Measurements from ENCODE around the gene DLGAP1. TPM values are rescaled to one million over a fixed set of nuclear protein-coding genes. Genes with fewer than 3 reads are reported as not detected.

The DLGAP1 gene
- total and polyA plus RNA-seq, 2 of the 13 experiments (the other 11 are each of a cell fraction or from before 2014, with no cell fraction given): 0.01 TPM; not detected in 1

DNA sequence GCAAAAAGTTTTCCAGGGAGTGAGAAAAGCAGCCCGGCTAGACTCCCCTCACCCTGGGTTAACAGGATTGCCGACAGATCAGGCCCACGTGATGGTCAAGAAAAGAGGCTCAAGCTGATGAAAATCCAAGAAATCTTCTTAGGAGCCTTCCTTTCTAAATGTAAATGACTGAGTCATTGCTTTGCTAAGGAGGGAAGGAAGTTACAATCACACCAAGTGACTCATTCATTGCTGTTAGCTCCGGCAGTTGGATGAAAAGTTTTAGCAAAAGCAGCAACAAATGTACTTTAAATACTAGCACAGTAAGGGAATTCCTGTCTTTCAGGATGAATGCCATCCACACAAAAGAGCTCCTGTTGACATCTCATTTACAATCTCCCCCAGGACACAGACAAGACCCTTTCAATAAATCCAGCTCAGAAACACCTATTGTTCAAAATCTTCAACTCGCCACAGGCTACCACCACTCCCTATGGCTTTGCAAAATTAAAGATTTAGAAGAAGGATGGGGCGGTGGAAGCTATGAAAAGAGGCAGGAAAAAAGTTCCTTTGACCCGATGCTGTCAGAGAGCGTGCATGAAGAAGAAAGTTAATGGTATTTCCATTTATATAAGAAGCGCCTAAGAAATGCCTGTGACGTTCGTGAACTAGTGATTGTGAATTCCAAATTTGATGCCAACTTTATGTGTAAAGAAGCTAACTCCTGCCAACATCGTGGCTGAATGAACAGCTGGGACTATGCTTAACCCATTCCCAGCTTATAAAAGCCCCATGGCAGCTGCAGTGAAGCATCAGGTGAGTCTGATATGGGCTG, 851.5 kb downstream of the DLGAP1 start (continued):
- TF ChIP-seq BRD4 (CRISPR knock-in tag; IDR thresholded peaks at IDR 0.05) (no peak), SAP130 (CRISPR knock-in tag; IDR thresholded peaks at IDR 0.05; ENCODE audit: low read depth) (peak; percentile 35; the same call in 1 of the 2 replicates), TIGD3 (CRISPR knock-in tag; IDR thresholded peaks at IDR 0.05; ENCODE audit: borderline replicate concordance) (no peak), MIXL1 (CRISPR knock-in tag; IDR thresholded peaks at IDR 0.05) (no peak), MTF1 (CRISPR knock-in tag; IDR thresholded peaks at IDR 0.05) (no peak), ZSCAN5A (CRISPR knock-in tag; IDR thresholded peaks at IDR 0.05; ENCODE audit: borderline replicate concordance) (no peak), NFYC (CRISPR knock-in tag; IDR thresholded peaks at IDR 0.05) (no peak), CREB3 (CRISPR knock-in tag; IDR thresholded peaks at IDR 0.05) (no peak), ZNF768 (CRISPR knock-in tag; IDR thresholded peaks at IDR 0.05) (no peak), ZNF33B (CRISPR knock-in tag; IDR thresholded peaks at IDR 0.05) (no peak), ZNF879 (CRISPR knock-in tag; IDR thresholded peaks at IDR 0.05) (no peak), ZFP37 (CRISPR knock-in tag; IDR thresholded peaks at IDR 0.05; ENCODE audit: borderline replicate concordance) (no peak), ZNF296 (CRISPR knock-in tag; conservative IDR thresholded peaks at IDR 0.05) (no peak), ZC3H13 (CRISPR knock-in tag; IDR thresholded peaks at IDR 0.05) (no peak), TCF7 (IDR thresholded peaks at IDR 0.05; ENCODE audit: low read depth) (no peak), ZNF672 (CRISPR knock-in tag; IDR thresholded peaks at IDR 0.05) (no peak), SOX6 (IDR thresholded peaks at IDR 0.05) (no peak), SOX6 (CRISPR knock-in tag; IDR thresholded peaks at IDR 0.05) (peak; percentile 27; the same call in 1 of the 2 replicates), ZNF274 (CRISPR knock-in tag; IDR thresholded peaks at IDR 0.05) (no peak), FIP1L1 (IDR thresholded peaks at IDR 0.05; ENCODE audit: borderline replicate concordance, insufficient read depth, low read depth, low read length) (0 out of 2 replicates have a peak, but pooled peaks have one; percentile 47), MXI1 (IDR thresholded peaks at IDR 0.05; ENCODE audit: borderline replicate concordance, low read depth, low read length) (no peak), KMT2B (CRISPR knock-in tag; IDR thresholded peaks at IDR 0.05) (no peak)
- TF ChIP-seq, protein P1, sequence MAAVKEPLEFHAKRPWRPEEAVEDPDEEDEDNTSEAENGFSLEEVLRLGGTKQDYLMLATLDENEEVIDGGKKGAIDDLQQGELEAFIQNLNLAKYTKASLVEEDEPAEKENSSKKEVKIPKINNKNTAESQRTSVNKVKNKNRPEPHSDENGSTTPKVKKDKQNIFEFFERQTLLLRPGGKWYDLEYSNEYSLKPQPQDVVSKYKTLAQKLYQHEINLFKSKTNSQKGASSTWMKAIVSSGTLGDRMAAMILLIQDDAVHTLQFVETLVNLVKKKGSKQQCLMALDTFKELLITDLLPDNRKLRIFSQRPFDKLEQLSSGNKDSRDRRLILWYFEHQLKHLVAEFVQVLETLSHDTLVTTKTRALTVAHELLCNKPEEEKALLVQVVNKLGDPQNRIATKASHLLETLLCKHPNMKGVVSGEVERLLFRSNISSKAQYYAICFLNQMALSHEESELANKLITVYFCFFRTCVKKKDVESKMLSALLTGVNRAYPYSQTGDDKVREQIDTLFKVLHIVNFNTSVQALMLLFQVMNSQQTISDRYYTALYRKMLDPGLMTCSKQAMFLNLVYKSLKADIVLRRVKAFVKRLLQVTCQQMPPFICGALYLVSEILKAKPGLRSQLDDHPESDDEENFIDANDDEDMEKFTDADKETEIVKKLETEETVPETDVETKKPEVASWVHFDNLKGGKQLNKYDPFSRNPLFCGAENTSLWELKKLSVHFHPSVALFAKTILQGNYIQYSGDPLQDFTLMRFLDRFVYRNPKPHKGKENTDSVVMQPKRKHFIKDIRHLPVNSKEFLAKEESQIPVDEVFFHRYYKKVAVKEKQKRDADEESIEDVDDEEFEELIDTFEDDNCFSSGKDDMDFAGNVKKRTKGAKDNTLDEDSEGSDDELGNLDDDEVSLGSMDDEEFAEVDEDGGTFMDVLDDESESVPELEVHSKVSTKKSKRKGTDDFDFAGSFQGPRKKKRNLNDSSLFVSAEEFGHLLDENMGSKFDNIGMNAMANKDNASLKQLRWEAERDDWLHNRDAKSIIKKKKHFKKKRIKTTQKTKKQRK (IDR thresholded peaks at IDR 0.05; ENCODE audit: low read length): no peak
- TF ChIP-seq, protein P2, sequence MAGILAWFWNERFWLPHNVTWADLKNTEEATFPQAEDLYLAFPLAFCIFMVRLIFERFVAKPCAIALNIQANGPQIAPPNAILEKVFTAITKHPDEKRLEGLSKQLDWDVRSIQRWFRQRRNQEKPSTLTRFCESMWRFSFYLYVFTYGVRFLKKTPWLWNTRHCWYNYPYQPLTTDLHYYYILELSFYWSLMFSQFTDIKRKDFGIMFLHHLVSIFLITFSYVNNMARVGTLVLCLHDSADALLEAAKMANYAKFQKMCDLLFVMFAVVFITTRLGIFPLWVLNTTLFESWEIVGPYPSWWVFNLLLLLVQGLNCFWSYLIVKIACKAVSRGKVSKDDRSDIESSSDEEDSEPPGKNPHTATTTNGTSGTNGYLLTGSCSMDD (CRISPR knock-in tag; IDR thresholded peaks at IDR 0.05): no peak

Measured in HepG2 (cell line).